Keratinocyte (primary cell): ENCODE results near the gene RNF225. TPM values are rescaled to one million over a fixed set of nuclear protein-coding genes. Genes with fewer than 3 reads are reported as not detected.

ENCODE experiments used
- DNase-seq: peaks from one replicate; pipeline ENCODE4 v3.0.0-alpha.2; 2011; ENCODE audit warnings: low read depth, missing footprints, low spot score
- FAIRE-seq: peaks from 2 replicates; lab custom pipeline; 2011; peaks lifted over from hg19 to GRCh38; lab: Jason Lieb, UNC
- H2AFZ ChIP-seq: 2 replicates; pipeline ENCODE4 v1.6.0; 2012; ENCODE audit warnings: low read length, control low read depth, inconsistent platforms; ENCODE audit not compliant: control insufficient read depth
- H3K27ac ChIP-seq: 2 replicates; pipeline ENCODE4 v1.5.1; 2011; ENCODE audit warnings: low read length; ENCODE audit not compliant: control insufficient read depth, insufficient read depth
- H3K27me3 ChIP-seq: 3 replicates; pipeline ENCODE4 v1.6.0; 2011; ENCODE audit warnings: low read length; ENCODE audit not compliant: control insufficient read depth, insufficient read depth; ENCODE audit errors: extremely low read depth
- H3K36me3 ChIP-seq, 2 experiments: 2 replicates in 1 of 2; 3 replicates in 1 of 2; pipeline ENCODE4 v1.5.1; 2011; ENCODE audit warnings: low read length in 2 of 2, mild to moderate bottlenecking in 1 of 2; ENCODE audit not compliant: control insufficient read depth in 2 of 2, insufficient read depth in 2 of 2; ENCODE audit errors: extremely low read depth in 1 of 2
- H3K4me1 ChIP-seq: 3 replicates; pipeline ENCODE4 v1.5.1; 2011; ENCODE audit warnings: low read length; ENCODE audit not compliant: control insufficient read depth, insufficient read depth; ENCODE audit errors: extremely low read depth
- H3K4me2 ChIP-seq: 3 replicates; pipeline ENCODE4 v1.6.0; 2011; ENCODE audit warnings: low read depth, low read length; ENCODE audit not compliant: control insufficient read depth, insufficient read depth; ENCODE audit errors: extremely low read depth
- H3K4me3 ChIP-seq, 3 experiments: fragments of 200-600 bp in 1 of 3; sonication (generic) in 1 of 3; 2 replicates in 2 of 3; 3 replicates in 1 of 3; pipeline ENCODE4 v1.5.1; 2011 to 2016; ENCODE audit warnings: low read length in 3 of 3, mild to moderate bottlenecking in 3 of 3, control low read depth in 2 of 3, inconsistent platforms in 1 of 3, low read depth in 1 of 3, mixed read lengths in 1 of 3, mixed run types in 1 of 3, moderate library complexity in 1 of 3; ENCODE audit not compliant: control insufficient read depth in 2 of 3, insufficient read depth in 2 of 3; ENCODE audit errors: extremely low read depth in 1 of 3
- H3K79me2 ChIP-seq: 2 replicates; pipeline ENCODE4 v1.6.0; 2012; ENCODE audit warnings: low read length; ENCODE audit not compliant: control insufficient read depth, insufficient read depth
- H3K9ac ChIP-seq: 3 replicates; pipeline ENCODE4 v1.6.0; 2011; ENCODE audit warnings: low read length; ENCODE audit not compliant: control insufficient read depth, insufficient read depth; ENCODE audit errors: extremely low read depth
- H3K9me1 ChIP-seq: 3 replicates; pipeline ENCODE4 v1.6.0; 2011; ENCODE audit warnings: low read length; ENCODE audit not compliant: control insufficient read depth, insufficient read depth; ENCODE audit errors: extremely low read depth
- H3K9me3 ChIP-seq: 2 replicates; pipeline ENCODE4 v1.5.1; 2012; ENCODE audit warnings: low read depth, low read length; ENCODE audit not compliant: control insufficient read depth
- H4K20me1 ChIP-seq: 3 replicates; pipeline ENCODE4 v1.6.0; 2011; ENCODE audit warnings: low read length; ENCODE audit not compliant: control insufficient read depth, insufficient read depth; ENCODE audit errors: extremely low read depth
- CTCF ChIP-seq, 3 experiments: IDR thresholded peaks in 1 of 3; conservative IDR thresholded peaks in 1 of 3; optimal IDR thresholded peaks in 1 of 3; 2 replicates in 2 of 3; 3 replicates in 1 of 3; pipeline versions ENCODE3 to v1.5.1; 2011; ENCODE audit warnings: low read length in 3 of 3, mild to moderate bottlenecking in 3 of 3, moderate library complexity in 2 of 3, control low read depth in 1 of 3, inconsistent platforms in 1 of 3; ENCODE audit not compliant: insufficient read depth in 2 of 3; ENCODE audit errors: extremely low read depth in 1 of 3
- EZH2 ChIP-seq: IDR thresholded peaks from one replicate; pipeline ENCODE4 v1.6.1; 2012; ENCODE audit warnings: inconsistent platforms, mild to moderate bottlenecking, low read length, moderate library complexity
- dilution Hi-C: fragments of 300-500 bp; cut with MboI; formaldehyde crosslinking; loops from one replicate; pipeline ENCODE4 v1.7.0; 2020; ENCODE audit warnings: low sequenced_read_pairs; ENCODE audit not compliant: extremely low pct_ligation_motif_present
- polyA plus RNA-seq, 5 experiments: library from polyadenylated mRNA; depleted of rRNA in 3 of 5; stranded (reverse) in 3 of 5; stranded (forward) in 1 of 5; unstranded in 1 of 5; fragments of >200 nt; gene quantifications; 1 replicate in 1 of 5; 2 replicates in 3 of 5; 3 replicates in 1 of 5; pipeline versions ENCODE4 v1.2.1 to v1.2.3, GENCODE V29; 2011 to 2012; ENCODE audit warnings: missing spikeins in 2 of 5, low read depth in 1 of 5, low replicate concordance in 1 of 5

Gene RNF225
- polyA plus RNA-seq, 1 donor (not counting 4 experiments of a cell fraction or from before 2014, with no cell fraction given): not detected

- no peak overlapping the region for H3K27ac ChIP-seq
Measured at GRCh38 chr19:58392945-58393724, 2.3 kb upstream of the RNF225 start.

GRCh38 chr19:58393725-58394033 is 1.8 kb upstream of the RNF225 start:
- Histone ChIP-seq H3K27me3 (no peaks in the 10 kb centered on the region), H3K27ac (no peak overlapping the region), H3K79me2 (peaks cover 41% of the 10 kb centered on the region), H4K20me1 (peaks cover 40% of the 10 kb centered on the region), H3K9ac (no peak overlapping the region), H3K4me2 (no peak overlapping the region), H3K4me3 (no peak overlapping the region), H2AFZ (no peak overlapping the region), H3K9me1 (peaks cover 5% of the 10 kb centered on the region), H3K9me3 (no peaks in the 10 kb centered on the region), H3K36me3 (peaks cover 24 to 37% of the 10 kb centered on the region in 2 experiments), H3K4me1 (peaks cover 40% of the 10 kb centered on the region)
- TF ChIP-seq EZH2 (no peak), CTCF (optimal IDR thresholded peaks at IDR 0.05 in 1 of 3, IDR thresholded peaks at IDR 0.05 in 1 of 3, conservative IDR thresholded peaks at IDR 0.05 in 1 of 3; ENCODE audit: extremely low read depth in 1 of 3, insufficient read depth in 2 of 3, low read length in 3 of 3) (no peak)
- dilution Hi-C loops: no loop called here
- DNase-seq (no peak), FAIRE-seq (no peak)

More at GRCh38 chr19:58392945-58393724, 2.3 kb upstream of the RNF225 start:
- Histone ChIP-seq H3K4me1 (peaks cover 43% of the 10 kb centered on the region), H3K4me2 (no peak overlapping the region), H3K9ac (no peak overlapping the region), H3K9me1 (peaks cover 5% of the 10 kb centered on the region), H4K20me1 (peaks cover 44% of the 10 kb centered on the region), H3K9me3 (no peaks in the 10 kb centered on the region), H2AFZ (no peak overlapping the region), H3K4me3 (no peak overlapping the region), H3K27me3 (no peaks in the 10 kb centered on the region), H3K36me3 (peaks cover 24 to 40% of the 10 kb centered on the region in 2 experiments), H3K79me2 (peaks cover 46% of the 10 kb centered on the region)
- DNase-seq (no peak), FAIRE-seq (no peak)
- dilution Hi-C loops: no loop called here
- no peak for TF ChIP-seq CTCF (optimal IDR thresholded peaks at IDR 0.05 in 1 of 3, IDR thresholded peaks at IDR 0.05 in 1 of 3, conservative IDR thresholded peaks at IDR 0.05 in 1 of 3; ENCODE audit: extremely low read depth in 1 of 3, insufficient read depth in 2 of 3, low read length in 3 of 3)
- no peak for TF ChIP-seq EZH2
